ENCODE results near the gene CCDC93.
"Not testable (repeated sequence)": the region's sequence is repeated elsewhere in the genome, so short reads cannot be mapped to it uniquely, and the experiment has no call there.

Gene CCDC93

DNA sequence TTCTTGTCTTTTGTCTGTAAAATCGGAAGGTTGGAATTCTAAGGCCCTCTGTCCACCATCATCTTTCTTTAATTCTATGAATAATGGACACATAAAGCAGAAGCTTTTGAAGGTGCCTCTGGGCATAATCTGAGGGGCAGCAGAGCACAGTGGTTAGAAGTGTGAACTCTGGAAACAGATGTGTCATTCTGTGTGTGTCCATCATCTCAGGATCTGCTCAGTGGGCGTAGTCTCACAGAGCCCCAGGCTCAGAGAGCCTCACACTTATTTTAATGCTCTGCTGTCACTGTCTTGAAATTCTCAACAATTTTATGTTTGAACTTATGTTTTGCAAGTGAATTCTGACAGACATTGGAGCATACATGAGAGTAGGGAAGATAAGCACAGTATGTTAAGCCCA is 31.0 kb upstream of the CCDC93 start:
- DNase-seq = no peak

DNA sequence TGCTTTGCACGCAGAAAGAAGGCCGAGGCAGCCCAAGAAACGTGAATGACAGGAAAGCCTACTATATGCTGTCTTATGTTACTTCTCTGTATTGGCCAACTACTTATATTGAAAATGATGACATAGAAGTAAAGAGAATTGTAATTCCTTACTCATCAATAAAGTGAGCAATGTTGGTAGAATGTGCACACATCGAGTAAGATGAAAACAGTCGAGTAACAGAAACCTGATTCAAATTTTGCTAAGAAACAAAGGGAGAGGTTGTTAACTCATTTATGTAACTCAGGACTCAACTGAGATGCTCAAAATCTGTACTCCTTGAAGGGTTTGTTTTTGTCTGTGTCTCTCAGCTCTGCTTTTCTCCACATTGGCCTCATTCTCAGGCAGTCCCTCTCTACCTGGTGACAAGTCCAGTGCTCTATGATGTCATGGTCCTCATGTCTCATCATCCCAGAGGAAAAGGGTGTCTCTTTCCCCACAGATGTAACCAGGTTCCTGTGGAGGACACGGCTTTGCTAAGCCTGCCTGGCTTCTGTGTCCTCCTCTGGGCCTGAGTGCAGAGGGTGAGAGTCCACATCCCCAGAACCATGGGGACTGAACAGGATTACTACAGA is 30.3 kb upstream of the CCDC93 start:
- DNase-seq = no peak

DNA sequence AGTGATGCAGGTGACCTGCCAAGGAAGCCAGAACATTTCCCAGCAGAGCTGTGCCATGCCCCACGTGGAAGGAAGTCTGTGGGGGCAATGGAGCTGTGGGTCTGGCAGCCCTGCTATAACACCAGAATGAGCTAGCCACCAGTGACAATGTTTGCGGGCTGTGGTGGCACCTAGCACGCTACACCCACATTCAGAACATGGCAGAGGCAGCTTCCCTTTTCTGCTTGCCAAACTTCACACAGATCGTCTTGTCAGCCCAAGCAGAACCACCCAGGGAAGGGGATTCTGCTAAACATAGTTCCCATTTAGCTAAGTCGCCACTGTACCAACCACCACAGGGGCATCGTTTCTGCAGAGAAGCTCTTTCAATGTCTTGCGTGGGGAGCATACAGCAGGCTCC is 27.0 kb upstream of the CCDC93 start:
- DNase-seq = no peak

DNA sequence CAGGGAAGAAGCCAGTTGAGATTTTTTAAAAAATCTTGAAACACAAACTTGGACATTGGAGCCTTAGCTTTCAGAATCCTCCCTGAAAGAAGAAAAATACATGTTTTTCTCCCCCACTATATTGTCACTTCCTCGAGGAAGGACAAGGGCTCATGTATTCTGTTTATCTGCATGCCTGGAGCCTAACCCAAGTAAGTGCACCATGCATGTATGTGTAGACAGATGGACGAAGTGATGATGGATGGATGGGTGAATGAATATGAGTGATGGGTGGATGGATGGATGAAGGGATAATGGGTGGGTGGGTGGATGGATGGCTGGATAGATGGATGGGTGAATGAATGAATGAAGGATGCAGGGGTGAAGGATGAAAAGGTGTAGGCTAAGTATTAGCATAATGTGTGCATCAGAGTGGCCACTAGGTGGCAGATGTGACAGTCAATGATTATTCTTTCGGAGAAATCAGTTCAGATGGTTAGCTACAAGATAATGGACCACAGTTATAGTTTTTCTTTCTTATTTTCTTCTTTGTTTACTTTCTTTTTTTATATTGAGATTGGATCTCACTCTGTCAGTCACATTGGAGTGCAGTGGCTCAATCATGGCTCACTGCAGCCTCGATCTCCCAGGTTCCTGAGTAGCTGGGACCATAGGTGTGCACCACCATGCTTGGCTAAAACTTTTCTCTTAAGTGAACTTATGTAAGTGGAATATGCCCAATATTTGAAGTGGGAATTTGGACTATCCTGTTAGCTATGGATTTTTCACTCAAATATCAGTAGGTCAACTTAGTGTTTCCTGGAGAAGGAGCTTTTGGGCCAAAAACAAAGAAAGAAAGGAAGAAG is 18.5 kb upstream of the CCDC93 start:
- no peak for DNase-seq

DNA sequence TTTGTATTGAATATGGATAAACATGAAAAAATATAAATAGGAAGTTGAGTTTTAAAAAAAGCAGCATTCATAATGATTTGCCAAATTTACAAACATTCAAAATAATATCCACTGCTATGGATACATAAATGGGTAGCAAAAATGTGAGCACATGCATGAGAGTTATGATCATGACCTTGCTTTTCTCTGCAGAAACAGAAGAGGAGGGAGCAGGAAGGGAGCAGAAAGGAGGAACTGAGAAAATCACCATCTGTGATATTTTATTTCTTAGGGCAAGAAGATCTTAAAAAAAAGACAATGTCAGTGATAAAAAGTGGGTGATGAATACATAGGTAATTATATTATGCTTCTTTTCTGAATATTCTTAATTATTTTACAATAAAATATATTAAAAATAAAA is 17.7 kb upstream of the CCDC93 start:
- DNase-seq = no peak

DNA sequence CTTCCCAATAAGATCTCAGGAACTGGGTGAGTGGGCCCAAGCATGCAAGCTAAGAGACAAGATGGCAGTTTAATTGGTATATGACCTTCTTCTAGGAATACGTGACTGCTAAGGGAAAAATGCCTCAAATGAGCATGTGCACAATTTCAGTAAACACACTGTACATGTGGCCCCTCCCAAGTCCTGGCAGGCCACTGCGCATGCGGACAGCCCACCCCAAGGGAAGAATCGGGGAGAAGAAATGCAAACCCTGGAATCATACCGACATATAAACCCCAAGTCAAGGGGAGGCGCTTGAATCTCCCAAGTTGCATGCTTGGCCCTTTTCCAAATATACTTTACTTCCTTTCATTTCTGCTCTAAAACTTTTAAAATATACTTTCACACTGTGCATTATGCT is 15.2 kb upstream of the CCDC93 start:
- no peak for DNase-seq

DNA sequence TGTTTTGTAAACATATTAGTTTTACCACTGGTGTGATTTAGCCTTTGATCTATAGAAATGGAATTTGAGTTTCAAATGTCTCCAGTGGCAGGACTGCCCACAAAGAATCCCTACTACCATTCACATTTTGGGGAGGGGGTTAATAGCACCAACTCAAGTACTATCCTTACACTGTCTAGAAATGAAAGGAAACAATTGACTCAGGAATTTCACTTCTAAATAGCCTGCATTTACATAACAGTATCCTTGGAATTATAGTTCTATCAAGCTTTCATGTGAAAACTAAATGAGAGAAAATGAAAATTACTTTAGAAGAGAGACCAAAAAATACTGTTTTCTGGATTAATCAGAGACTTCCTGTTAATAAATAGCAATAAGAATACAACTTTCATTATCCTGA is 7.5 kb upstream of the CCDC93 start:
- no peak for DNase-seq

DNA sequence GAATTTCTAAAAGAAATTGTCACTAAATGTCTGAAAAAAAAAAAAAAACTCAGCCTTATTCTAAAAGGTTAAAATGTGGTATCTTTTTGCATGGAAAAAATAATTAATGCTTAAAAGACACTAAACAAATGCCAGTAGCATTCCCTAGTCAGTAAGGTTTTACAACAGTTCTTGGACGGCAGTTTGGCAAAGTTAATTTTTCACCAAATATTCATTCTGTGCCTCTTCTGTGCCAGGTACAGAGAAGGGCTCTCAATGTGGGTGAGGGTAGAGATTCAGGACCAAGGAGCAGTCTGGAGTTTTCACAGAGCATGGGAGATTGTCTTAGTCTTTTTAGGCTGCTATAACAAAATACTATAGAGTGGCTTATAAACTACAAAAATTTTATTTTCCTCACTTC is 6.0 kb upstream of the CCDC93 start:
- DNase-seq = no peak

DNA sequence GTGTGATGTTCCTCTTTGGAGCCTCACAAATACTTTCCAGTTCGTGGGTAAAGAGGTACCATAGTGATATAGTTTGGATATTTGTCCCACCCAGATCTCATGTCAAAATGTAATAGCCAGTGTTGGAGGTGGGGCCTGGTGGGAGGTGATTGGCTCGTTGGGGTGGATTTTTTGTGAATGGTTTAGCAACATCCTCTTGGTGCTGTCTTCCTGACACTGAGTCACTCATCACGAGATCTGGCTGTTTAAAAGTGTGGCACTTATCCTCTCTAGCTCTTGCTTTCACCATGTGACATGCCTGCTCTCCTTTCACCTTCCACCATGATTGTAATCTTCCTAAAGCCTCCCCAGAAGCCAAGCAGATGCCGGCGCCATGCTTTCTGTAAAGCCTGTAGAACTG is 3.0 kb upstream of the CCDC93 start:
- DNase-seq = no peak

DNA sequence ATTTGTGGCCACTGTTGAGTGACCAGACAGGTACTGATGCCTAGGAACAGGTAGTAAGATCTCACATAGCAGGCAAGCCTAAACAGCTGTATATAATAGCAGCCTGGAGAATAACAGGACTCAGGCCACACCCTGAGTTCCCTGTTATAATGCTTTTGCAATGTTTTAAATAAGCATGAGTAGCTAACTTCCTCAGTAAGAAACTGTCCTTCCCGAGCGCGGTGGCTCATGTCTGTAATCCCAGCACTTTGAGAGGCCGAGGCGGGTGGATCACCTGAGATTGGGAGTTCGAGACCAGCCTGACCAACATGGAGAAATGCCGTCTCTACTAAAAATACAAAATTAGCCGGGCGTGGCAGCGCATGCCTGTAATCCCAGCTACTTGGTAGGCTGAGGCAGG is 1.9 kb upstream of the CCDC93 start:
- DNase-seq = not testable (repeated sequence)

DNA sequence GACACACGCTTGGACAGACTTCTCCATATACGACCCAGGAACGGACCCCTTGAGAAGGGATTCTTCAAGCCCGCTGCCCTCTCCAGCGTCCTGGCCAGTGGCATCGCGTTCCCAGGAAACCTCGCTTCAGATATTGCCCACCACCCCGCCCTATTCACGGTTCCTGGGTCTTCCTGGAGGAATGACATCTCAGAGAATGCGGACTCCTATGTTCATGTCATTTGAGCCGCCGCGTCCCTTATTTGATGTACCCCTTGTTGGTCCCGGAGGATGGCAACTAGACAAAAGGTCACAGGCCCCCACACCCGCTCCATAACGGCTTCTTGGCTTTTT is 588 bp upstream of the CCDC93 start:
- DNase-seq = no peak

DNA sequence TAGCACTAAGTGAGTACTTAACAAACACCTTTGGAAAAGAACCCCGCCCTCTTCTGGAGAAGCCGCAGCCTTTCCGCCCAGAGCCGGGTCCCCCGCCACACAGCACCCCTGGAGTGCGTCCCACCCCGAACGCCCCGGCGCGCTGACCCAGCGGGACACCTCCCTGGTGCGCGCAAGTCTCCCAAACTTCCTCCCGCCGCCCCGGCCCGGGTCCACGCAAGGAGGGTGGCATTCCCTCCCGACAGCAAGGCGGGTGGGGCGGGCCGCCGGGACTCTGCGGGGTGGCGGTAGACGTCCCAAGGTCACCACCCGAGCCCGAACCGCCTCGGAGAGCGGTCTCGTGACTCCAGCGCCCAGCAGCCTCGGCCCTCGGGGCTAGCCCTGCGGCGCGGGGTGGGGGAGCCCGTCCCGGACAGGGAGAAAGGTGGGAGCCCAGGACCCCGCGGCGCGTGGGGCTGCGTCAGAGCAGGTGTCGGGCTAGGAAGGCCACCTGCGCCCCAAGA is 598 bp downstream of the CCDC93 start:
- peak; percentile 48 for DNase-seq

DNA sequence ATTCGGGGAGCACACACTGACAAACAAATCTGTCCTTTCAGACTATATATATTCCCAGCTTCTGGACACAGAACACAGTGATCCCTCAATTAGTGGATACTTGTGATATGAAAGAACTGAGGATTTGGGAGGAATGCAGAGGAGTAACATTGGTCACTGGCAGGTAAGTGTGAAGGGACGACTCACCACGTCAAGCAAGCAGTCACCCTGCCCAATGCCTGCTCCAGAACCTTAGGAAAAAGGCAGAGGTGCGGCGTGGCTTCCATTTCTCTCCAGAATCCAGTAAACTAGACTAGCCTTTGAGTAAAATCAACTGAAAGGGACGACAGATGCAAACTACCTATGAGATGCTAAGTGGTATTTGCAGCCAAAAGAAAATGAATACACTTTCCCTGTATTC is 1.1 kb downstream of the CCDC93 start:
- DNase-seq = no peak

DNA sequence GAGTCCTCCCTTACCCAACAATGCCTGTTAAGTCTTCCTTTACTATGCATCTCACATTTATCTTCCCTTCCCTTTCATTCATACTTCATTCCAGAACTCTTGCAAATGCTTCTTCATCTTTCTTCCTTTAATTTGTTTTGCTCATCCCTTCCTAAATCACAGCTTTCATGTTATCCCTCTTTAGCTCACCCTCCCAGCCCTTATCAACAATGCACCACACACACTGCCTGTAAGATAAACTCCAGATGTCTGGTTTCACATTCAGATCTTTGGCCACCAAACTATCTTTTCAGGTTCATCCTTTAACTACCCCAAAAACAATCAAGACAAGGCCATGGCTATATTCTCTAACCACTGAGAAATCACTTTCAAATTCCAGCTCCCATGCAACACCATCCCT is 3.4 kb downstream of the CCDC93 start:
- DNase-seq = no peak

DNA sequence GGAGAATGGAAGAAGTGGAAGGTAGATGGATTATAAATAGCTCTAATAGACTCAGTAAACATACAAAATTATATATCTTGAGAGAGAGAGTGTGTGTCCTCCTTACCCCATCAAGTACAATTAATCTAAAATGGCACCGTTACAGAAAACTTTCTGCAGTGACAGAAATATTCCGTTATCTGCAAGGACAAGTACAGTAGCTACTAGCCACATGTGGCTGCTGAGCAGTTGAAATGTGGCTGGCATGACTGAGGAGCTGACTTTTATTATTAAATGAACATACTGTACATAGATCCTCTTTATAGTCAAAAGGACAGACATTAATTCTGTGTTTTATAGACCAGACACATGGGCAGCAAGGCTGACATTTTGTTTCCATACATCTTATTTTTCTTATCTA is 7.0 kb downstream of the CCDC93 start:
- no peak for DNase-seq

DNA sequence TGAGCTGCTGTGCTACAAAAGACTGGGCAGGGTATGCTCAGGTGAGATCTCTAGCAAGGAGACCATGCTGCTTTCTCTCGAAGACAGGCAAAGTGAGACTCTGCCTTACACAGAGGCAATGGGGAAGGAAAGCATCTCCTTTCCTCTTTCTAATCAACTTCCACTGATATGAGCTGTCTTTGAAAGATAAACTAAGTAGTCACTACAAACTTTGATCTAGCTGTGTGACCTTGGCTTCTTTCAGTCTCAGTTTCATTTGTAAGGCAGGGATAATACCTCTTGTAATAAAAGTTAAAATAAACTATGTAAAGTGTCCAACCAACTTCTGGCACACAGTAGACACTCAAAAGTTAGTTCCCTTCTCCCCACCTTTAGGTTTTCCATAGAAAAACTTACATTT is 7.5 kb downstream of the CCDC93 start:
- no peak for DNase-seq

DNA sequence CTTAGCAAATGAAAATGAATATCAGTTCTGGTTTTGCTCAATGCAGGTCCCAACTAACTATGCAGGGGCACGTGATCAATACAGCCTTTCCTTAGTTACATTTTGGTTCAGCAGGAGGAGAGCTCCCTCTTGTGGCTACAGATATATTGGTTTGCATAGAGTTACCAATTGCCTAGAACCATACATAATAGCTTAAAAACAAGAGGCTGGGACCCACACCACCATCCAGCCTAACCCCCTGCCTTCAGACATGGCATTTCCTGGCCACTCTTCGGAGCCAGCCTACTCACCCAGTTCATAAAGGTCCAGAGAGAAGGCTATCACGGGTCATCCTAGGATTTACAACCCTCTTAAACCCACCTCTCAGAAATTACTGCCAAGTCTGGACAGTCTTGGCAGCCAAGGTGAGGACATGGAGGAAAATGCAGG is 10.5 kb downstream of the CCDC93 start:
- no peak for DNase-seq

DNA sequence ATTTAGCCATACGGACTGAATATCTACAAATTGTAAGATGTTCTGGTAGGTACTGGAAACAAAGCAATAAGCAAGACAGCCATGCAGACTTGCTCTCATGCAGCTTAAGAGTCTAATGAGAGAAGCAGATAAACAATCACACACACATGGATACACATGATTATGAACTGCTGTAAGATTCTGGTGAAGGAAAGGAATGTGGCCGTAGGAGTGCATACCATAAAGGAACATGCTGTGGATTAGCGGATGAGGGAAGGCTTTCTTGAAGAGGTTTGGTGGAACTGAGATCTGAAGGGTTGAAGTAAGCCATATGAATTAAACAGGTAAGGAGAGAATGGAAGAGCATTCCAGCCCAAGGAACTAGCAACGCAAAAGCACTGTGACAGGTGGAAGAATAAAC is 13.8 kb downstream of the CCDC93 start:
- DNase-seq = no peak

DNA sequence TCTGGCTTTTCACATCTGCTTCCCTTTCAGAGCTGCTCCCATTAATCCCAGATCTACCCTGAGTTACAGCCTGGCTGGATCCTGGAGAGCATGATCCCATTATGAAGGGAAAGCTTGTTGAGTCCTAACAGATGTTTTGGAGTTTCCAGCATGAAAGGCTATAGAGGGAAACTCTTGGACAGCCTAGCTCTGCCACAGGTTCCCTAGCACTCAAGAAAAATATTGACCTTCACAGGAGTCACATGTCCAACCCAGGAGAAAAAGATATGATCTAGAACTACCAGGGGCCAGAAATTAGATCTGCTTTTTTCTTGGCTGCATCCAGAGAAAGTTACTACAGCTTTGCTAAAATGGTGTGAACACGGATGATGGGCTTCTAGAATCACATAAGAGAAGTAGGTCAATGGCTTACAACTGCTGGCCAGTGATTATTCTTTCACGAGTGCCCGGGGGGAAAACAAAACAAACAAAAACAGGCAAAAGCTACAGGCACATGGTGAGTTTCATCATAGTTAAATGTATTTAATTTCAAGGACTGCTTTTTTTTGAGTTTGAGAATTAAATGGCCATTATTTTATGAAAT is 15.9 kb downstream of the CCDC93 start:
- DNase-seq = no peak

DNA sequence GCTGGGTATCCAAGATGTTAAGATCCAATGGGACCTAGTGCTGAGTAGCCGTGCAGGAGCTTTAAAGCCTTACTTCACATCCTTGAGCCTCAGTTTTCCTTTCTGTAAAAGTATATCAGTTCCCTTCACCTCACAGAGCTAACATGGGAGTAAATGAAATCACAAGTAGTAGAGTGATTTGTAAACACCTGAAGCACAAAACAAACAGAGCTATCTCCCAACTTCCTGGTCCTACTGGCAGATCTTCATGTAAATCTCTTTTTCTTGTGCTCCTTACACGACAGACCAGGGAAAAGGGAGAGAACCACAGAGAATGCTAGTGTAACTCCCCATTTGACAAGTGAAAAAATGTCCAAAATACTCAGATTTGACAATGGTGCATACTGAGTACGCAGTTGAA is 17.3 kb downstream of the CCDC93 start:
- DNase-seq = no peak

DNA sequence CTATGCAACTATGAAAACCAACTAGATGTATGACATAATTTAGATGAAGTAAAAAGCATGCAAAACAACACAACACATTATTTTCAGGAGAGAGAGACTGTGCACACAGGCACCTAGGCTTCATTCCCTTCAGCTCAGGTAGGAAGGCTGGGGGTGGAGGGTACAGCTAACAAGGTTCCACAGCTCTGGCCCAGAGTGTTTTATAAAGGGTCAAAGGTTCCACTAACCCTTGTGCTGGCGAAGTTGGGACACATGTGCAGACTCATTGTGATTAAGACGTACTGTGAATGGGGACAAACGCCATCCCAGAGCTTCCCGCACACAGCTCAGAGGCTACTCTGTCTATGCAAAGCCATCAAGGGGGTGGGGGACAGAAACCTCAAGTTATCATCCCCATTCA is 19.1 kb downstream of the CCDC93 start:
- no peak for DNase-seq

DNA sequence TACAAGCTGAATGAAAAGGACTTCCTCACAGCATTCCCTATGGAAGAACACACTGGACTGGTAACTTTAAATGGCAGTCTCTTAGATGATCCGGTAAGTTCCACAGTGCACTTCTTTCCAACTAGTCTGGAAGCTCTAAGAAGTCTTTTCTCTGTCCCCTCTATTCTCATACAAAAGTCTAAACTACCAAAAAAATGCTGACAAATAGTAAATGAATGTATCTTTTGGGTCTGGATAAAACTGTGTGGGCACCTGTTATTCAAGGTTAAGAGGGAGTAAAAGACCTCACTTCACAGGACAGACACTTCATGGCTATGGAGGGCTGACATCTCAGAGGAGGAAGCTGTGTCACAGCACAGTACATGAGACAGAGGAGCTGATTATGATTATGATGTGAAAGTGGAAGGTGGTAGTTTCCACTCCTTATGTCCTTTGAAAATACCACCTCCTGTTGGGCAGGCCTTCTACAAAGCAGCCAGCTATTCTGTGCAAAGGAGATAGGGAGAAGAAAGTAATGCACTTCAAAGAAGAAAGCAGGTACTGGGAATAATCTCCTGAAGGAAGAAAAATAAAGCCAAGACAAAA is 23.9 kb downstream of the CCDC93 start:
- DNase-seq = no peak

DNA sequence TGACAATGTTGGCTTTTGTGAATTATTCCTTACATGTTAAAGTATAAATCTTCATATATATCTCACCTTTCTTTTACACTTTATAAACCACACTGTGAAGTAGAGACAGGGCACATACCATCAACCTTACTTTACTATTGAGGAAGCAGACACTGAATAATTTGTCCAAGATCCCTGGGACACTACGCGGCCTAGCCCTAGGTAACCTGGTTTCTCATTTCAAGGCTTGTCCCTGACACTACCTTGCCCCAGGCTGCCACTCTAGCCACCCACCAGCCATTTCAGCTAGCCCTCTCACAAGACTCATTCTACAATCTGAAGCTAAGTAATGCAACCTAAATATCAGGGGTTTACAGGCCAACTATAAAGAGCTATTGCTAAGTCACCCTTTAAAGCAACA is 26.7 kb downstream of the CCDC93 start:
- DNase-seq = no peak

DNA sequence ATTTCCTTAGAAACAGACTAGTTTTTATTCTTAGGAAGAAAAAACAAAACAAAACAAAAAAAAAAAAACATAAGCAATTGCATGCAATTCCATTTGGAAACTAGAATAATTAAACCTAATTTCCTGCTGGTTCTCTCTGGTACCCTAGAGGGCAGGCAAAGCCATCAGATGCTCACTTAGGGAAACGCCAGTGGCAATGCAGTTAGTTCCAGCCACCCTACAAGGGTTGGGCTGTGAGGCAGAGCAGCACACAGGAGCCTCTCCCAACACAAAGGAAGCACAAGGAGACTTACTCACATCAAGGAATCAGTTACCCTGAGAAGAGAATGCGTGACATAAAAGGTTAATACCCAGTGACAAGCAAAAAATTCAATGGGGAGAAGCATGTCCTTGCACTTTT is 28.8 kb downstream of the CCDC93 start:
- DNase-seq = no peak

All from right forelimb (tissue), 1 donor.